Keratinocyte (primary cell): Measurements from ENCODE around the gene INKA2. TPM values are rescaled to one million over a fixed set of nuclear protein-coding genes. Genes with fewer than 3 reads are reported as not detected.

Experiments
- DNase-seq: peaks from one replicate; pipeline ENCODE4 v3.0.0-alpha.2; 2011; ENCODE audit warnings: low read depth, missing footprints, low spot score
- FAIRE-seq: peaks from 2 replicates; lab custom pipeline; 2011; peaks lifted over from hg19 to GRCh38; lab: Jason Lieb, UNC
- H2AFZ ChIP-seq: 2 replicates; pipeline ENCODE4 v1.6.0; 2012; ENCODE audit warnings: low read length, control low read depth, inconsistent platforms; ENCODE audit not compliant: control insufficient read depth
- H3K27ac ChIP-seq: 2 replicates; pipeline ENCODE4 v1.5.1; 2011; ENCODE audit warnings: low read length; ENCODE audit not compliant: control insufficient read depth, insufficient read depth
- H3K27me3 ChIP-seq: 3 replicates; pipeline ENCODE4 v1.6.0; 2011; ENCODE audit warnings: low read length; ENCODE audit not compliant: control insufficient read depth, insufficient read depth; ENCODE audit errors: extremely low read depth
- H3K36me3 ChIP-seq, 2 experiments: 2 replicates in 1 of 2; 3 replicates in 1 of 2; pipeline ENCODE4 v1.5.1; 2011; ENCODE audit warnings: low read length in 2 of 2, mild to moderate bottlenecking in 1 of 2; ENCODE audit not compliant: control insufficient read depth in 2 of 2, insufficient read depth in 2 of 2; ENCODE audit errors: extremely low read depth in 1 of 2
- H3K4me1 ChIP-seq: 3 replicates; pipeline ENCODE4 v1.5.1; 2011; ENCODE audit warnings: low read length; ENCODE audit not compliant: control insufficient read depth, insufficient read depth; ENCODE audit errors: extremely low read depth
- H3K4me2 ChIP-seq: 3 replicates; pipeline ENCODE4 v1.6.0; 2011; ENCODE audit warnings: low read depth, low read length; ENCODE audit not compliant: control insufficient read depth, insufficient read depth; ENCODE audit errors: extremely low read depth
- H3K4me3 ChIP-seq, 3 experiments: fragments of 200-600 bp in 1 of 3; sonication (generic) in 1 of 3; 2 replicates in 2 of 3; 3 replicates in 1 of 3; pipeline ENCODE4 v1.5.1; 2011 to 2016; ENCODE audit warnings: low read length in 3 of 3, mild to moderate bottlenecking in 3 of 3, control low read depth in 2 of 3, inconsistent platforms in 1 of 3, low read depth in 1 of 3, mixed read lengths in 1 of 3, mixed run types in 1 of 3, moderate library complexity in 1 of 3; ENCODE audit not compliant: control insufficient read depth in 2 of 3, insufficient read depth in 2 of 3; ENCODE audit errors: extremely low read depth in 1 of 3
- H3K79me2 ChIP-seq: 2 replicates; pipeline ENCODE4 v1.6.0; 2012; ENCODE audit warnings: low read length; ENCODE audit not compliant: control insufficient read depth, insufficient read depth
- H3K9ac ChIP-seq: 3 replicates; pipeline ENCODE4 v1.6.0; 2011; ENCODE audit warnings: low read length; ENCODE audit not compliant: control insufficient read depth, insufficient read depth; ENCODE audit errors: extremely low read depth
- H3K9me1 ChIP-seq: 3 replicates; pipeline ENCODE4 v1.6.0; 2011; ENCODE audit warnings: low read length; ENCODE audit not compliant: control insufficient read depth, insufficient read depth; ENCODE audit errors: extremely low read depth
- H3K9me3 ChIP-seq: 2 replicates; pipeline ENCODE4 v1.5.1; 2012; ENCODE audit warnings: low read depth, low read length; ENCODE audit not compliant: control insufficient read depth
- H4K20me1 ChIP-seq: 3 replicates; pipeline ENCODE4 v1.6.0; 2011; ENCODE audit warnings: low read length; ENCODE audit not compliant: control insufficient read depth, insufficient read depth; ENCODE audit errors: extremely low read depth
- CTCF ChIP-seq, 3 experiments: IDR thresholded peaks in 1 of 3; conservative IDR thresholded peaks in 1 of 3; optimal IDR thresholded peaks in 1 of 3; 2 replicates in 2 of 3; 3 replicates in 1 of 3; pipeline versions ENCODE3 to v1.5.1; 2011; ENCODE audit warnings: low read length in 3 of 3, mild to moderate bottlenecking in 3 of 3, moderate library complexity in 2 of 3, control low read depth in 1 of 3, inconsistent platforms in 1 of 3; ENCODE audit not compliant: insufficient read depth in 2 of 3; ENCODE audit errors: extremely low read depth in 1 of 3
- EZH2 ChIP-seq: IDR thresholded peaks from one replicate; pipeline ENCODE4 v1.6.1; 2012; ENCODE audit warnings: inconsistent platforms, mild to moderate bottlenecking, low read length, moderate library complexity
- dilution Hi-C: fragments of 300-500 bp; cut with MboI; formaldehyde crosslinking; loops from one replicate; pipeline ENCODE4 v1.7.0; 2020; ENCODE audit warnings: low sequenced_read_pairs; ENCODE audit not compliant: extremely low pct_ligation_motif_present
- polyA plus RNA-seq, 5 experiments: library from polyadenylated mRNA; depleted of rRNA in 3 of 5; stranded (reverse) in 3 of 5; stranded (forward) in 1 of 5; unstranded in 1 of 5; fragments of >200 nt; gene quantifications; 1 replicate in 1 of 5; 2 replicates in 3 of 5; 3 replicates in 1 of 5; pipeline versions ENCODE4 v1.2.1 to v1.2.3, GENCODE V29; 2011 to 2012; ENCODE audit warnings: missing spikeins in 2 of 5, low read depth in 1 of 5, low replicate concordance in 1 of 5

Gene INKA2
- polyA plus RNA-seq, 1 donor (not counting 4 experiments of a cell fraction or from before 2014, with no cell fraction given), result 2.7 TPM

GRCh38 chr1:111778541-111779051, 39.4 kb upstream of the INKA2 start:
- no peak overlapping the region for H2AFZ ChIP-seq
- no peak overlapping the region for H3K9ac ChIP-seq
- no peaks in the 10 kb centered on the region for H3K27me3 ChIP-seq
- H3K36me3 ChIP-seq, result no peaks in the 10 kb centered on the region
- H3K79me2 ChIP-seq, result no peaks in the 10 kb centered on the region
- no peaks in the 10 kb centered on the region for H4K20me1 ChIP-seq
- H3K4me3 ChIP-seq, result no peak overlapping the region
- FAIRE-seq (no peak), DNase-seq (no peak)
- no peaks in the 10 kb centered on the region for H3K9me3 ChIP-seq
- no peak overlapping the region for H3K4me2 ChIP-seq
- no peaks in the 10 kb centered on the region for H3K4me1 ChIP-seq
- TF ChIP-seq CTCF (optimal IDR thresholded peaks at IDR 0.05 in 1 of 3, IDR thresholded peaks at IDR 0.05 in 1 of 3, conservative IDR thresholded peaks at IDR 0.05 in 1 of 3; ENCODE audit: extremely low read depth in 1 of 3, insufficient read depth in 2 of 3, low read length in 3 of 3) (no peak), EZH2 (no peak)
- dilution Hi-C loops, result no loop called here
- no peaks in the 10 kb centered on the region for H3K9me1 ChIP-seq
- no peak overlapping the region for H3K27ac ChIP-seq

- TF ChIP-seq CTCF (optimal IDR thresholded peaks at IDR 0.05 in 1 of 3, IDR thresholded peaks at IDR 0.05 in 1 of 3, conservative IDR thresholded peaks at IDR 0.05 in 1 of 3; ENCODE audit: extremely low read depth in 1 of 3, insufficient read depth in 2 of 3, low read length in 3 of 3), result no peak
- DNase-seq, result no peak
- Histone ChIP-seq H3K9ac (no peak overlapping the region), H3K4me3 (no peak overlapping the region), H3K79me2 (no peaks in the 10 kb centered on the region), H3K9me1 (no peaks in the 10 kb centered on the region), H3K27me3 (no peaks in the 10 kb centered on the region), H3K27ac (no peak overlapping the region), H3K9me3 (no peaks in the 10 kb centered on the region), H3K4me2 (no peak overlapping the region), H2AFZ (no peak overlapping the region), H3K4me1 (no peaks in the 10 kb centered on the region), H4K20me1 (no peaks in the 10 kb centered on the region), H3K36me3 (no peaks in the 10 kb centered on the region)
- dilution Hi-C loops, result no loop called here
- no peak for FAIRE-seq
These were observed 38.9 kb upstream of the INKA2 start for GRCh38 chr1:111778066-111778465.
